HG03159 (cell line): ENCODE data around the gene NSG2.
A peak's percentile ranks its signal among the peaks of the same experiment; 100 is the strongest.
"Not testable (repeated sequence)": the region's sequence is repeated elsewhere in the genome, so short reads cannot be mapped to it uniquely, and the experiment has no call there.

Source experiments
- ATAC-seq: cut with Tn5 transposase; IDR thresholded peaks from one replicate; pipeline ENCODE4 v1.9.1; 2021; ENCODE audit warnings: mild to moderate bottlenecking, moderate library complexity; ENCODE audit not compliant: unreplicated experiment

Gene NSG2

DNA sequence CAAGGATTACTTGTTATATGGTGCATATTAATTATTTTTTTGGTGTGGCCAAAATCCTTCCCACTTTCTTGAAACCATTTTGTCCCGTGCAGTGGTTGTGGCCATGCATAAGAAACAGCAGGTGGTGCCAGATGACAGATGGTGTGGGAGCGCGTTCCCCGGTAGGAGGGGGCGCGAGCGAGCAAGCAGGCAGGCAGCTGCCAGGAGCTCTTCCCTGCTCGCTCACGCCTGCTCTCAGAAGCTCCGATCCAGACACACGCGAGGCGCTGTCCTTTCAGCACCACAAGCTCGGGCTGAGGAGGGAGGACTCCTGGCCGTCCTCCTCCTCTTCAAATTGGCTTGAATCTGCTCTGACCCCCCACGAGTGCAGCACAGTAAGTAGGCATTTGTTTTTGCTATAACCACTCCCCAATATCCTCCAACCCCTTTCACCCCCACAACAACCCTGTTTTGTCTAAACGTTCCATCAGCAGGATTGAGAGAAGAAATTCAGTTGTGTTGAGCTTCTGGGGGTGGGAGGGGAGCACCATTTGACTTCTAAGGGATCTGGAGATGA, at the start of gene NSG2:
NSG2 (plus strand) TSS at position 237 of the 556 bp plus-strand sequence. CDS start 1,050 bp downstream, outside the sequence.
- ATAC-seq = peak; percentile 82

DNA sequence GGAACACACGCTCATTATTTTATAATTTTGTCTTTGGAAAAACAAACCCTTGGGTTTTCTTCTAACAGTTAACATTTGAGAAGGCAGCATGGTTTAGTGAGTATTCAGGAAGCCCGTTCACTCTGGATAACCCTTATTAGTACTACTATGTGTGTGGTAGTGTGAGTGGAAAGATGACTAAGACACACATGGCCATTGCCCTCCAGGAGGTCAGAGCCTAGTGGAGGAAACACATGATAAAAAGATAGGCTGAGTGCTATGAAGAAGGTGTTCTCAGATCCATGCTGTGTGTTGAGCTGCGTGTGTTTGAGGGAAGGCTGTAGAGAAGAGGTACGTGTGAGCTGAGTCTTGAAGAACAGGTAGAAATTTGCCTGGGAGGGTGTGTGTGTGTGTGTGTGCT, 48.2 kb upstream of the NSG2 start:
- ATAC-seq = no peak

- no peak for ATAC-seq
Observed at GRCh38 chr5:173998531-173998930, 47.0 kb upstream of the NSG2 start.

- no peak for ATAC-seq
Observed at GRCh38 chr5:174000076-174000475, 45.4 kb upstream of the NSG2 start.

DNA sequence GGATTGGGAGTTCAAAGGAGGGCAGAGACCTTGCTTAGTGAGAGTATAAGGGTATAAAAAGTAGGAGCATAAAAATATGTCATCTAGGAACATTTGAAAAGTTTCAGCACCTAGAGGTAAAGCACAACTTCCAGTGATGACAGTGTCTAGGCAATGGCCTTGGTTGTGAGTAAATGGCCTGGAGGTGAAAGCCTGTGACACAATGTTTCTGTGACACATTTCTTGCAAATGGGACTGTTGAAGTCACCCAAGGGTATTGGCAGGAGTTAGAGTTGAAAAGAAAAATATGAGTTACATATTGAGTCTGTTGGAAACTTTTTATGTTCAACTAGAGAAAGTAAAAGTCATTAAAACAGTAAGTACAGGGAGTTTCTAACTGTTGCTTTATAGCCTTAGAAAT, 41.7 kb upstream of the NSG2 start:
- ATAC-seq = no peak

DNA sequence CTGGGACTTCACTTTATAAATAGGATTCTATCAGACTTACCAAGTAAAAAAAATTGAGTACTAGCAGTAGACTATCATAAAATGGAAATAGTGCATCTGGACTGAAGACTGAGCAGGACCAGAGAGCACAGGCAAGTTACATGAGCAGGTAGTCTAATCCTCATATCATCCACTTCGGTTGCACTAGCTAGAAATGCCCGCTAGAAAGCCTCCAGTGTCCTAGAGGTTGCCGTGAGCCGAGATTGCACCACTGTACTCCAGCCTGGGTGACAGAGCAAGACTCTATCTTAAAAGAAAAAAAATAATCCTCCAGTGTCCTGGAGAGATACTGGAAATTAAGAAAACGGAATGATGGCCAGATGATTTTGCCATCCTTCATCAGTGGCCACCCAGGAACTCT, 36.6 kb upstream of the NSG2 start:
- ATAC-seq = no peak

DNA sequence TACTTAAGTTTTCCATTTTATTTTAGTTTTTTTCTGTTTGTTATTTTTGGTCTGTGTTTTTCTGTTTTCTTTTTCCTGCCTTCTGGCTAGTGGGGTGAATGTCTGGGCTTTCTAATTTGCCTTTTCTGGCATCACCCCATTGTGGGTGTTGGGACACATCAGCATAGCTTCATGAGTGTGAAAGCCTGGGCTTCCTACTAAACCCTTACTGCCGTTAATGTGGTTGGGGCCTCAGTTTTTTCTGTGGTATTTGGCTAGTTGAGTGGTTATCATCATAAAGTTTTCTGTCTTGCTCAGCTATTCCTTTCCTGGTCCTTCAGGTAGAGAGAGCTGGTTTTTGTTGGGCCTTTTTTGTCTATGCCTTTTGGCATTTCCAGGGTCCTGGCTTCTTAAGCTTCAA, 35.1 kb upstream of the NSG2 start:
- no peak for ATAC-seq

GRCh38 chr5:174011441-174011840, 34.1 kb upstream of the NSG2 start:
- ATAC-seq = no peak

GRCh38 chr5:174020069-174020927, 25.2 kb upstream of the NSG2 start:
- ATAC-seq = not testable (repeated sequence)

DNA sequence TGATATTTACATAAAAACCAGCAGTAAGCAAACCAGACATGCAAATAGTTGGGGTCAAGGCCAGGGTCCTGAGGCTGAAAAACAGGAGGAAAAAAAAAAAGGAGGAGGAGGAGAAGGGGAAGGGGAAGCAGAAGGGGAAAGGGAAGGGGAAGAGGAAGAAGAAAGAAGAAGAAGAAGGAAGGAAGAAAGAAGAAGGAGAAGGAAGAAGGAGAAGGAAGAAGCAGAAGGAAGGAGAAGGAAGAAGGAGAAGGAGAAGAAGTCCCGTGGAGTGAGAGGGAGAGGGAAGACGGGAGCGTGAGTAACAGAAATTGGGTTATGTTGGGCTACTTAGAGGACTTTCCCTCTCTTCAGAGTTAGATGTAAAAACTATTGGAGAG, 24.6 kb upstream of the NSG2 start:
- no peak for ATAC-seq

DNA sequence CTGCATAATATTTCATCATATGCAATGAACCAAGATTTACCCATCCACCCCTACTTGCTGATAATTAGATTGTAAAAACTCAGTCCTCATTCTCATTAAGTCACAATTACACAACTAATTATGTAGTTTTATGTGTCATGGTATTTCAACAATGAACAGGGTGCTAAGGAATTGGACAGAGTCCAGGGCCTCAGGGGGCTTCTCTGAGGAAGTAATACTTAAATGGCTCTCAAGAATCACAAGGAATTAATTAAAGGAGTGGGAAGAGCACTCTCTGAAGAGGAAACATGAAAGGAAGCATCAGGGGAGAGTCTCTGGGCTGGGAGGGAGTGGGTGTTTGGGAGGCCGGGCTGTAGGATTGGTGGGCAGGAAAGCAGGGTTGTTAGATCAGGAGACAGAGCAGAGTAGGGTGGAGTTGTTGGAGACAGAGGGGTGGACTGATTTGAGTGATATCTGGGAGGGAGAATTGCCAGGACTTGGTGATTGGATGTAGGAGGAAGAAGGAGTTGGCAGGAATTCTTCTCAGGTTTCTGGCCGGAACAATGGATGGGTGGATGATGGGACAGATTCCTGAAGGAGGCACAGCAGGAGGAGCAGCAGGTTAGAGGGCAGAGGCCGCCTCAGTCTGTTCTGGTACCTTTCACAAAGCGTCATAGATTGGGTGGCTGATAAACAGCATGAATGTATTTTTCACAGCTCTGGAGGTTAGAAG, 23.0 kb upstream of the NSG2 start:
- no peak for ATAC-seq

DNA sequence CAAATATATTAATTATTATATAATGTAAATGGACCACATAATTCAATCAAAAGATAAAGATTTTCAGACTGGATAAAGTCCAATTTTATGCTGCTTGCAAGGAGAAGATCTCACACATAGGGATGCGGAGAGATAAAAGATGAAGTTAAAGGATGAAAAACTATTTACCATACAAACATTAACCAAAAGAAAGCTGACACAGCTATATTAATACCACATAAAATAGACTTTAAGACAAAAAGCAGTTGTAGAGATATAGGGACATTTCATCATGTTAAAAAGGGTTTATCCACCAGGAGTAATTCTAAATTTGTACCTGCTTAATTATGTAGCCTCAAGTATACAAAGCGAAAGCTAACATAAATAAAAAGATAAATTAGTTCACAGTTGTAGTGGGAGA, 15.2 kb upstream of the NSG2 start:
- ATAC-seq = no peak

- ATAC-seq = no peak
Observed at GRCh38 chr5:174044466-174045254, 846 bp upstream of the NSG2 start.

DNA sequence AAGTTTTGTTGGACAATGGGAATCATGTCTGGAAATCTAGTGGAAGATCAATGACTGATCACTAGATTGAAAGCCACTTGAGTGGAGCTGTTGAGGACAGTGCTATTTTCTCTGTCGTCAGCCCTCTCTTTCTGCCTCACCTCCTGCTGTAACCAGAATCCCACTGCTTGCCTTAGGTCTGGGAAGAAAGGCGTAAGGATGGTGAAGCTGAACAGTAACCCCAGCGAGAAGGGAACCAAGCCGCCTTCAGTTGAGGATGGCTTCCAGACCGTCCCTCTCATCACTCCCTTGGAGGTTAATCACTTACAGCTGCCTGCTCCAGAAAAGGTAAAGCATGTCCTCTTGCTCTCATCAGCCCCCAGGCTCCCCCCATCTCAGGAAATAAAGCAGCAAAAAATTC, 1.1 kb downstream of the NSG2 start:
- ATAC-seq = no peak

GRCh38 chr5:174047472-174048099, 2.1 kb downstream of the NSG2 start:
- ATAC-seq = no peak

GRCh38 chr5:174052636-174053035, 7.1 kb downstream of the NSG2 start:
- no peak for ATAC-seq

- ATAC-seq = no peak
Observed at GRCh38 chr5:174053905-174054304, 8.4 kb downstream of the NSG2 start.

DNA sequence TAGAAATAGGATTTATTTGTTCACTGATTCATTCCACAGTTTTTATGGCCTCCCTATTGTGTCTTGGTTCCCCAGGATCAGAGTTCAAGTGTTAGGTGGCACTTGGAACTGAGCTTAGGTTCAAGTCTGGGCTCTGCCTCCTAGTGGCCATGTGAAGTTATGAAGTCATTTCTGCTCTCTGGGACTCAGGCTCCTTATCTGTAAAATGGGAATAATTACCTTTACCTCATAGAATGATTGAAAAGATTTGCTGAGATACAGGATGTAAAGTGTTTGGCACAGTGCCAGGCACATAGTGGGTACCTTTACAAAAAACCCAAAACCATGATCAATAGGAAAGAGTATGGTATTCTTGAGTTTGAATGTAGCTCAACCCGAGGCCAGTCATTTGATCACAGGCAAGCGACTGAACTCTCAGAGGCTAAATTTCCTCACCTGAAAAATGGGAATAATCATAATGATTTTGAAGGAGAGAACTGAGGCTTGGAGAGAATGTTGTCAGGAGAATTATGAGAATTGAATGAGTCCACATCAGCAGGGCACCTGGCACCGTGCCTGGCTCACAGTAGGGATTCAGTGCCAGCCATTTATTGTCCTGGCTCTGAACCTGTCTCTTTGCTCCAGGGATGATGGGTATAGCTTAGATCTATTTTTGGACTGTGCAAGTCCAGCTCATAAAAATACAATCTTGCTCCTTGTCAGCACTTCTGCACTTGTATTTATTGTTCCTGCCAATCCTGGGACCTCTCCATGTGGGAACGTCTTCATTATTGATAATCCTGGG, 10.8 kb downstream of the NSG2 start:
- no peak for ATAC-seq

- no peak for ATAC-seq
Observed at GRCh38 chr5:174057206-174057605, 11.7 kb downstream of the NSG2 start.
